Omental fat pad (tissue), 4 donors: ENCODE measurements around the gene MOCS1. TPM values are rescaled to one million over a fixed set of nuclear protein-coding genes. Genes with fewer than 3 reads are reported as not detected.

Experiments used
- ATAC-seq: fragments of 150-250 bp; one replicate; pipeline ENCODE4 v1.9.1; 2016; ENCODE audit warnings: mild to moderate bottlenecking, moderate library complexity; ENCODE audit not compliant: low FRiP score
- DNase-seq: peaks from one replicate; pipeline ENCODE4 v3.0.0-alpha.2; 2019; ENCODE audit warnings: low spot score
- total RNA-seq, 4 donors: library from RNA; depleted of rRNA; stranded (reverse); fragments of >200 nt; gene quantifications; one replicate each; pipeline ENCODE4 v1.1.0, GENCODE V29; 2016
- TF ChIP-seq, protein P1 (sequence below), 3 donors: fragments of 450-650 bp; IDR thresholded peaks; one replicate each; pipeline ENCODE4 v1.5.1; 2016 to 2017; ENCODE audit warnings: antibody characterized with exemption in 3 of 3, mild to moderate bottlenecking in 3 of 3, moderate library complexity in 2 of 3

Gene MOCS1
- total RNA-seq, 4 donors from 2014 or later, result 55.1 to 90.1 (median 62.6) TPM

DNA sequence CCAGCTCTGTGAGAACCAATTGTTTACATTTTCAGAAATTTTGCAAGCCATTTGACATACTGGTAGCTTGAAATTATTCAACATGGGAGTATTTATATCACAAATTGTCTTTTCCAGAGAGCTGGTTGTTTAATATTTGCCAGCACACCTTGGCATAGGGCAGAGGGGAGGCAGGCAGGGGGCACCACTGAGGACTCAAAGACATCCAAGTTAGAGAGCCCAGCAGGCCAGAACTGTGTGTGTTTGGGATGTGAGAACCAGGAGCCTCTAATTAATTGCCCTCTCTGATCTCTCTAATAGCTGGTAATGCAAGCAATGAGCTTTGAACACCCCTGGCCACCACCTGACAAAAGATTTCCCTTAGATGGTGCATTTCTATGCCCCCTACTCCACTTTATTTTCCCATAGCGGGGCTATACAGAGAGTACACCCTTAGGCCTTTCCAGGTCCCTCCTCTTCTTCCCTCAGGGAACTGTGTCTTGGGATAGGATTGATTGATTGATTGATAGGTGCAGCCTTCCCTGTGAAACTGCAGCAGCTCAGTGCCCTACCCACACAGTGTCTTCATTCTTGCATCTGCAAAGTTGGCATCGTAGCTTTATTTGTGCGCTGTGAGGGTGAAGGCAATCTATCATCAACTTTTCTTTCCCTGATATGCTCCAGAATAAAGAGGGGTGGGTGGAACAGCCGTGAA is 29.2 kb downstream of the MOCS1 start:
- TF ChIP-seq, protein P1, sequence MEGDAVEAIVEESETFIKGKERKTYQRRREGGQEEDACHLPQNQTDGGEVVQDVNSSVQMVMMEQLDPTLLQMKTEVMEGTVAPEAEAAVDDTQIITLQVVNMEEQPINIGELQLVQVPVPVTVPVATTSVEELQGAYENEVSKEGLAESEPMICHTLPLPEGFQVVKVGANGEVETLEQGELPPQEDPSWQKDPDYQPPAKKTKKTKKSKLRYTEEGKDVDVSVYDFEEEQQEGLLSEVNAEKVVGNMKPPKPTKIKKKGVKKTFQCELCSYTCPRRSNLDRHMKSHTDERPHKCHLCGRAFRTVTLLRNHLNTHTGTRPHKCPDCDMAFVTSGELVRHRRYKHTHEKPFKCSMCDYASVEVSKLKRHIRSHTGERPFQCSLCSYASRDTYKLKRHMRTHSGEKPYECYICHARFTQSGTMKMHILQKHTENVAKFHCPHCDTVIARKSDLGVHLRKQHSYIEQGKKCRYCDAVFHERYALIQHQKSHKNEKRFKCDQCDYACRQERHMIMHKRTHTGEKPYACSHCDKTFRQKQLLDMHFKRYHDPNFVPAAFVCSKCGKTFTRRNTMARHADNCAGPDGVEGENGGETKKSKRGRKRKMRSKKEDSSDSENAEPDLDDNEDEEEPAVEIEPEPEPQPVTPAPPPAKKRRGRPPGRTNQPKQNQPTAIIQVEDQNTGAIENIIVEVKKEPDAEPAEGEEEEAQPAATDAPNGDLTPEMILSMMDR (IDR thresholded peaks at IDR 0.05), result no peak
- DNase-seq (no peak), ATAC-seq (no peak)

DNA sequence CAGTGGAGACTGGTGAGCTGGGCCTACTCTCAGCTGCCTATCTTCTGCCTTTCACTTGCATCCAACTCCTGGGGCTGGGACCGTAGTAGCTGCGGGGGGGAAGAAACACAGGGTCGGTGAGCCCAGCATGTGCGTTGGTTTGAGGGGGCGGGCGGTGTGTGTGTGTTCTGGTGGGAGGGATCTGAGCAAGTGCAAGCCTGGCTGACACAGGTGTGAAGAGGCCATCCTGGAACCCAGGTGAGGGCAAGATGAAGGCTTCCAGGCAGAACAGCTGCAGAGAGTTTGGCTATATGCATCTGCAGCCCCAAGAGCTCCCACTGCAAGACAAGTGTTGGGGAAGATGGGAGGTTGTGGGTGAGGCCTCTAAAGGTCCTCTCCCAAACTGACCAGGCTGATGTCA is 30.6 kb downstream of the MOCS1 start:
- DNase-seq, result no peak
- TF ChIP-seq, protein P1 (IDR thresholded peaks at IDR 0.05), result no peak
- no peak for ATAC-seq

DNA sequence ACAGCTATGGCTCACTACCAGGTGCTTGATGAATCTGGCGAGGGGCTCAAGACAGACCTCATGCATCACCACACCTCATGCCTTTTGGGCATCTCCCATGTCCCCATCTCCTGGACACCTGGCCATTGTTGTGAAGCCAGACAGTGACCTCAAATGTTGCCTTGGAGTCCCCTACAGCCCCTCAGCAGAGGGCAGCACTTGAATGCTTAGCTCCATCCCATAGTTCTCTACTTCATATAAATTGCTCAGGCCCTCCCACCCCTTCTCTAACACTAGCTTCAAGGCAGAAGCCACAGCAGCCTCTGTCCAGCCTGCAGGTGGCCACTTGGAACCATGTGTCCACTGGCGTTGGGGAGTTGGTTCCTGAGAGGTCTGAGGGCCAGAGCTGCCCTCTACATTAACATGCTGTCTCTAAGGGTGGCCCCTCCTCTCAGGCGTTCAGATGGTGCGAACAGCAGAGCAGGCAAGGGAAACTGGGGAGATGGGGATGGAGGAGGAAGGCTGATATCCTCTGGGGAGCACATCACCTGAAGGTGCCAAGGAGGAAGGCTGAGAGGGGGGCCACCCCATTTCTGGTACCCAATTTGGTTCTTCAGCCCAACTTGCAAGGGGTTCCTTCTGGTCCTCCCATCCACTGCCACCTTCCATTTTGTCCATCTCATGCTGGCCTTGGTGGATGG is 31.3 kb downstream of the MOCS1 start:
- ATAC-seq (no peak), DNase-seq (no peak)
- TF ChIP-seq, protein P1 (IDR thresholded peaks at IDR 0.05), result no peak

DNA sequence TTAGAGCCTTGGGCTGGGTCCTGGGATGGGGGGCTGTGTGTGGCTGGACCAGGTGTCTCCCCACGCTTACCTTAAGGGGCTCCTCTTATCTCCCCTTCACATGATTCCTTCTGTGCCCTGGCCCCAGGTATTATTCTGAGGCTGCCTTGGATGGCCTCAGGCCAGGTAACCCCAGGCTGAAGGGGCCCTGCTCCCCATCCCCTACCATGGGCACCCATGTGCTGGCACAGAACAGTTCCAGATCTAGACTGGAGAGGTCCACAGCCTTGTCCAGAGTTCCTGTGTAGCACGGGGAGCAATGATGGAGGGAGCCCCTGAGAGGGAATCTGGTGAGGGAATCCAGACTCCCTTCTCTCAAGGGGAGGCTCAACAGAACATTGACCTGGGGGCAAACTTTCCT is 32.1 kb downstream of the MOCS1 start:
- DNase-seq, result no peak
- TF ChIP-seq, protein P1 (IDR thresholded peaks at IDR 0.05), result no peak
- no peak for ATAC-seq

DNA sequence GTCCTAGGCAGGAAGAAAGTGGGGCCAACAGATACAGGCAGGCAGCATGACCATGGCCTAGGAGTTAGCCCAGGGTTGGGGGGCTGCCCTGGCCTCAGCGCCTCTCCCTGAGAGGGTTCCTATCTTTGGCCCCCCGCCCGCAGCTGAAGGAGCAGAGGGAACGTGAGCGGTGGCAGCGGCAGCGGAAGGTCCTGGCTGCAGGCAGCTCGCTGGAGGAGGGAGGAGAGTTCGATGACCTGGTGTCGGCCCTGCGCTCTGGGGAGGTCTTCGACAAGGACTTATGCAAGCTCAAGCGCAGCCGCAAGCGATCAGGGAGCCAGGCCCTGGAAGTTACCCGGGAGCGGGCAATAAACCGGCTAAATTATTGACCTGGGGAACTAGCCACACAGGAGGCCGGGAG is 32.6 kb downstream of the MOCS1 start:
- ATAC-seq (no peak), DNase-seq (no peak)
- TF ChIP-seq, protein P1 (IDR thresholded peaks at IDR 0.05), result no peak

GRCh38 chr6:39901116-39901655 is 33.1 kb downstream of the MOCS1 start:
- no peak for ATAC-seq
- TF ChIP-seq, protein P1 (IDR thresholded peaks at IDR 0.05), result no peak
- DNase-seq, result no peak
